Measurements from ENCODE around the gene TERT. TPM values are rescaled to one million over a fixed set of nuclear protein-coding genes. Genes with fewer than 3 reads are reported as not detected.
"Not testable (repeated sequence)": the region's sequence is repeated elsewhere in the genome, so short reads cannot be mapped to it uniquely, and the experiment has no call there.

TERT gene
- total RNA-seq, 4 donors from 2014 or later = not detected

GRCh38 chr5:1232780-1233179 is 62.1 kb downstream of the TERT start:
- no peaks in the 10 kb centered on the region for H3K4me1 ChIP-seq
- no CpG with 5 or more reads among the region's 25 CpGs for WGBS, 2 donors (ENCODE audit: low coverage in 1 of 2)
- H3K9me3 ChIP-seq = peaks cover 0 to 29% (median 0%) of the 10 kb centered on the region in 3 donors
- no peaks in the 10 kb centered on the region for H3K36me3 ChIP-seq
- H3K4me3 ChIP-seq = no peak overlapping the region
- ATAC-seq = no peak
- H3K27ac ChIP-seq = no peak overlapping the region
- peaks cover 73% of the 10 kb centered on the region for H3K27me3 ChIP-seq
- TF ChIP-seq CTCF (IDR thresholded peaks at IDR 0.05) = no peak
- no peak for TF ChIP-seq POLR2AphosphoS5 (IDR thresholded peaks at IDR 0.05)
- no peak for TF ChIP-seq EP300 (IDR thresholded peaks at IDR 0.05)
- no peak for TF ChIP-seq POLR2A (IDR thresholded peaks at IDR 0.05)

GRCh38 chr5:1231354-1231905 is 63.4 kb downstream of the TERT start:
- Histone ChIP-seq H3K27ac (no peak overlapping the region), H3K36me3 (no peaks in the 10 kb centered on the region), H3K4me1 (no peaks in the 10 kb centered on the region), H3K27me3 (peaks cover 76% of the 10 kb centered on the region), H3K9me3 (peaks cover 0 to 24% (median 0%) of the 10 kb centered on the region in 3 donors), H3K4me3 (no peak overlapping the region)
- no peak for ATAC-seq
- TF ChIP-seq CTCF (IDR thresholded peaks at IDR 0.05) (no peak), EP300 (IDR thresholded peaks at IDR 0.05) (no peak), POLR2AphosphoS5 (IDR thresholded peaks at IDR 0.05) (no peak), POLR2A (IDR thresholded peaks at IDR 0.05) (no peak)
- 33% methylated on average over 3 of the region's 13 CpGs; no CpG with 5 or more reads in 1 of the 2 donors for WGBS, 2 donors (ENCODE audit: low coverage in 1 of 2)

- Histone ChIP-seq H3K9me3 (peaks cover 0 to 15% (median 0%) of the 10 kb centered on the region in 3 donors), H3K4me1 (no peaks in the 10 kb centered on the region), H3K36me3 (no peaks in the 10 kb centered on the region), H3K27ac (no peak overlapping the region), H3K4me3 (no peak overlapping the region), H3K27me3 (peaks cover 85% of the 10 kb centered on the region)
- no CpG with 5 or more reads among the region's 17 CpGs for WGBS, 2 donors (ENCODE audit: low coverage in 1 of 2)
- ATAC-seq = no peak
- TF ChIP-seq POLR2AphosphoS5 (IDR thresholded peaks at IDR 0.05) = no peak
- TF ChIP-seq POLR2A (IDR thresholded peaks at IDR 0.05) = no peak
- TF ChIP-seq EP300 (IDR thresholded peaks at IDR 0.05) = no peak
Measured at GRCh38 chr5:1230551-1230950, 64.3 kb downstream of the TERT start.

GRCh38 chr5:1229822-1230221 is 65.0 kb downstream of the TERT start:
- Histone ChIP-seq H3K4me1 (no peaks in the 10 kb centered on the region), H3K4me3 (no peak overlapping the region), H3K36me3 (no peaks in the 10 kb centered on the region), H3K27me3 (peaks cover 84% of the 10 kb centered on the region), H3K9me3 (peaks cover 0 to 8% (median 0%) of the 10 kb centered on the region in 3 donors), H3K27ac (no peak overlapping the region)
- 14 to 29% methylated on average over 4 to 7 of the region's 7 CpGs for WGBS, 2 donors (ENCODE audit: low coverage in 1 of 2)
- no peak for ATAC-seq
- TF ChIP-seq POLR2A (IDR thresholded peaks at IDR 0.05) (no peak), EP300 (IDR thresholded peaks at IDR 0.05) (no peak), CTCF (IDR thresholded peaks at IDR 0.05) (no peak), POLR2AphosphoS5 (IDR thresholded peaks at IDR 0.05) (no peak)

GRCh38 chr5:1229023-1229422 is 65.8 kb downstream of the TERT start:
- not testable (repeated sequence) for H3K9me3 ChIP-seq, H3K36me3 ChIP-seq, ATAC-seq, H3K4me3 ChIP-seq, H3K4me1 ChIP-seq, H3K27ac ChIP-seq
- H3K27me3 ChIP-seq = peaks cover 84% of the 10 kb centered on the region
- 85 to 86% methylated on average over 9 to 11 of the region's 11 CpGs for WGBS, 2 donors (ENCODE audit: low coverage in 1 of 2)

- H3K27ac ChIP-seq = no peak overlapping the region
- no peak for ATAC-seq
- no peaks in the 10 kb centered on the region for H3K4me1 ChIP-seq
- WGBS, 2 donors (ENCODE audit: low coverage in 1 of 2) = 39 to 56% methylated on average over 6 to 13 of the region's 15 CpGs
- no peaks in the 10 kb centered on the region for H3K9me3 ChIP-seq
- TF ChIP-seq POLR2AphosphoS5 (IDR thresholded peaks at IDR 0.05) (no peak), CTCF (IDR thresholded peaks at IDR 0.05) (no peak), EP300 (IDR thresholded peaks at IDR 0.05) (no peak), POLR2A (IDR thresholded peaks at IDR 0.05) (no peak)
- H3K27me3 ChIP-seq = peaks cover 88% of the 10 kb centered on the region
- no peaks in the 10 kb centered on the region for H3K36me3 ChIP-seq
- H3K4me3 ChIP-seq = no peak overlapping the region
Measured at GRCh38 chr5:1228120-1228519, 66.7 kb downstream of the TERT start.

All from gastroesophageal sphincter (tissue), 4 donors.